Endothelial cell of umbilical vein (primary cell): ENCODE results near the gene HAT1. TPM values are rescaled to one million over a fixed set of nuclear protein-coding genes. Genes with fewer than 3 reads are reported as not detected.

ENCODE experiments used
- BruUV-seq: library from RNA; stranded (reverse); fragments of 400-500 nt; replicated peaks from 2 replicates; lab custom pipeline; 2021; lab: Mats Ljungman, UMichigan
- CTCF ChIA-PET: fragments of 300-600, 350-600 bp; sonication (Branson Sonifier 250); formaldehyde crosslinking; loops from one replicate; lab custom pipeline; 2021; ENCODE audit warnings: antibody characterized with exemption, inconsistent platforms; lab: Charles Lee
- POLR2A ChIA-PET: fragments of 300-600, 350-600 bp; sonication (Branson Sonifier 250); formaldehyde crosslinking; loops from one replicate; lab custom pipeline; 2021; ENCODE audit warnings: antibody characterized with exemption, inconsistent platforms; lab: Charles Lee
- DNase-seq: peaks from one replicate; pipeline ENCODE4 v3.0.0-alpha.2; 2011; ENCODE audit warnings: low read depth, low spot score
- FAIRE-seq: peaks from 2 replicates; lab custom pipeline; 2011; peaks lifted over from hg19 to GRCh38; lab: Jason Lieb, UNC
- H2AFZ ChIP-seq: 2 replicates; pipeline ENCODE4 v1.6.0; 2012; ENCODE audit warnings: low read depth, low read length, control low read depth, inconsistent platforms
- H3K27ac ChIP-seq: 2 replicates; pipeline ENCODE4 v1.5.1; 2011; ENCODE audit warnings: low read depth, mild to moderate bottlenecking, control low read depth, low read length, moderate library complexity; ENCODE audit not compliant: insufficient read depth
- H3K27me3 ChIP-seq, 2 experiments: 2 replicates each; pipeline versions ENCODE4 v1.6.0 to v1.6.1; 2011; ENCODE audit warnings: low read length in 2 of 2, mixed read lengths in 1 of 2; ENCODE audit not compliant: control insufficient read depth in 2 of 2, insufficient read depth in 2 of 2
- H3K36me3 ChIP-seq, 2 experiments: 2 replicates in 1 of 2; 3 replicates in 1 of 2; pipeline ENCODE4 v1.5.1; 2011; ENCODE audit warnings: low read length in 2 of 2, mild to moderate bottlenecking in 1 of 2, moderate library complexity in 1 of 2; ENCODE audit not compliant: control insufficient read depth in 2 of 2, insufficient read depth in 2 of 2; ENCODE audit errors: extremely low read depth in 1 of 2
- H3K4me1 ChIP-seq: 3 replicates; pipeline ENCODE4 v1.5.1; 2011; ENCODE audit warnings: mild to moderate bottlenecking, low read length; ENCODE audit not compliant: control insufficient read depth, insufficient read depth; ENCODE audit errors: extremely low read depth
- H3K4me2 ChIP-seq: 2 replicates; pipeline ENCODE4 v1.6.1; 2011; ENCODE audit warnings: low read length, control low read depth, mixed read lengths; ENCODE audit not compliant: insufficient read depth
- H3K4me3 ChIP-seq, 3 experiments: fragments of 200-600 bp in 1 of 3; sonication (generic), shearing (Covaris generic) in 1 of 3; replicated peaks in 1 of 3; 2 replicates each; pipeline ENCODE4 v1.5.1; 2011 to 2016; ENCODE audit warnings: control low read depth in 3 of 3, low read length in 3 of 3, mild to moderate bottlenecking in 2 of 3, inconsistent platforms in 1 of 3, low read depth in 1 of 3, moderate library complexity in 1 of 3; ENCODE audit not compliant: insufficient read depth in 1 of 3
- H3K79me2 ChIP-seq: 2 replicates; pipeline ENCODE4 v1.6.0; 2012; ENCODE audit warnings: low read length, inconsistent platforms; ENCODE audit not compliant: control insufficient read depth, insufficient read depth
- H3K9ac ChIP-seq: replicated peaks from 2 replicates; pipeline ENCODE3; 2011; ENCODE audit warnings: low read length, control low read depth; ENCODE audit not compliant: insufficient read depth; ENCODE audit errors: extremely low read depth
- H3K9me1 ChIP-seq: replicated peaks from 3 replicates; pipeline ENCODE4 v1.6.0; 2011; ENCODE audit warnings: mild to moderate bottlenecking, low read length; ENCODE audit not compliant: control insufficient read depth, insufficient read depth; ENCODE audit errors: extremely low read depth
- H3K9me3 ChIP-seq: replicated peaks from 2 replicates; pipeline ENCODE4 v1.5.1; 2012; ENCODE audit warnings: low read length, inconsistent platforms; ENCODE audit not compliant: control insufficient read depth, insufficient read depth
- H4K20me1 ChIP-seq: replicated peaks from 2 replicates; pipeline ENCODE3; 2011; ENCODE audit warnings: mild to moderate bottlenecking, low read length; ENCODE audit not compliant: control insufficient read depth, insufficient read depth; ENCODE audit errors: extremely low read depth
- CTCF ChIP-seq, 2 donors: IDR thresholded peaks; 1 replicate in 1 of 2; 2 replicates in 1 of 2; pipeline ENCODE4 v1.5.1; 2011; ENCODE audit warnings: low read length in 2 of 2, mild to moderate bottlenecking in 2 of 2, moderate library complexity in 2 of 2, control low read depth in 1 of 2, inconsistent platforms in 1 of 2, low read depth in 1 of 2; ENCODE audit not compliant: insufficient read depth in 1 of 2; ENCODE audit errors: extremely low read depth in 1 of 2
- EZH2 ChIP-seq: IDR thresholded peaks from 2 replicates; pipeline ENCODE4 v1.6.1; 2012; ENCODE audit warnings: borderline replicate concordance, low read depth, mild to moderate bottlenecking, moderate library complexity, low read length, inconsistent platforms; ENCODE audit not compliant: severe bottlenecking
- FOS ChIP-seq: IDR thresholded peaks from 2 replicates; pipeline ENCODE4 v1.6.1; 2011; ENCODE audit warnings: mild to moderate bottlenecking, low read length, moderate library complexity, borderline replicate concordance; ENCODE audit not compliant: insufficient read depth
- GATA2 ChIP-seq: IDR thresholded peaks from 2 replicates; pipeline ENCODE4 v1.7.0; 2011; ENCODE audit warnings: low read depth, mild to moderate bottlenecking, moderate library complexity, mixed read lengths, low read length; ENCODE audit not compliant: insufficient read length, insufficient read depth
- JUN ChIP-seq: IDR thresholded peaks from 2 replicates; pipeline ENCODE4 v1.6.1; 2011; ENCODE audit warnings: borderline replicate concordance, low read depth; ENCODE audit not compliant: insufficient read length, insufficient read depth
- MAX ChIP-seq: IDR thresholded peaks from 2 replicates; pipeline ENCODE4 v1.6.1; 2011; ENCODE audit not compliant: insufficient read depth, insufficient read length
- MYC ChIP-seq: IDR thresholded peaks from one replicate; pipeline ENCODE4 v1.6.1; 2011; ENCODE audit warnings: mild to moderate bottlenecking, low read depth, low read length
- POLR2A ChIP-seq: IDR thresholded peaks from 2 replicates; pipeline ENCODE4 v1.6.1; 2012; ENCODE audit warnings: low read depth, mild to moderate bottlenecking, control low read depth, low read length
- POLR2AphosphoS5 ChIP-seq: IDR thresholded peaks from 2 replicates; pipeline ENCODE4 v1.6.1; 2012; ENCODE audit warnings: low read depth, mild to moderate bottlenecking, control low read depth, low read length, moderate library complexity; ENCODE audit not compliant: insufficient read depth
- dilution Hi-C: fragments of 300-500 bp; cut with MboI; formaldehyde crosslinking; loops from one replicate; pipeline ENCODE4 v1.15.0; 2019; ENCODE audit warnings: low sequenced_read_pairs; ENCODE audit not compliant: extremely low pct_ligation_motif_present
- intact Hi-C: fragments of 100-400 bp; cut with micrococcal nuclease; formaldehyde crosslinking; loops from one replicate; pipeline ENCODE4 v1.10.0; 2022
- polyA plus RNA-seq, 4 experiments: library from polyadenylated mRNA; depleted of rRNA in 3 of 4; stranded (reverse) in 3 of 4; unstranded in 1 of 4; fragments of >200 nt; gene quantifications; 2 replicates each; pipeline versions ENCODE4 v1.2.1 to v1.2.3, GENCODE V29; 2011 to 2012; ENCODE audit warnings: missing spikeins in 1 of 4
- total RNA-seq: library from RNA; stranded (reverse); gene quantifications from 2 replicates; pipeline ENCODE4 v1.2.3, GENCODE V29; 2021

Gene HAT1
- total and polyA plus RNA-seq, 2 donors (not counting 3 experiments of a cell fraction or from before 2014, with no cell fraction given) = 27.4 to 50.3 TPM

- intact Hi-C loops = no loop called here
- TF ChIP-seq MYC = no peak
- no peak for TF ChIP-seq GATA2
- no peak for TF ChIP-seq POLR2A
- no peak for TF ChIP-seq MAX
- no peak for TF ChIP-seq FOS
- no peak for TF ChIP-seq EZH2
- TF ChIP-seq CTCF (IDR thresholded peaks at IDR 0.05; ENCODE audit: extremely low read depth in 1 of 2, insufficient read depth in 1 of 2, low read depth in 1 of 2, low read length in 2 of 2) = no peak
- no peak for TF ChIP-seq JUN
- TF ChIP-seq POLR2AphosphoS5 = no peak
These were observed 17.4 kb downstream of the HAT1 start for GRCh38 chr2:171939743-171940071.

More at GRCh38 chr2:171939743-171940071, 17.4 kb downstream of the HAT1 start:
- no peak overlapping the region for H2AFZ ChIP-seq
- no peaks in the 10 kb centered on the region for H3K9me1 ChIP-seq
- no peak overlapping the region for H3K27ac ChIP-seq
- H3K9me3 ChIP-seq = no peaks in the 10 kb centered on the region
- dilution Hi-C loops = no loop called here
- no peaks in the 10 kb centered on the region for H3K27me3 ChIP-seq
- H3K4me3 ChIP-seq = no peak overlapping the region
- H3K4me2 ChIP-seq = no peak overlapping the region
- POLR2A ChIA-PET = no interaction called here
- CTCF ChIA-PET = interaction anchor here (1.1 to 1.5 kb wide), 3 partner anchors 9 to 33 kb away, joined by 4 read pairs; no protein-coding TSS in a partner anchor
- H4K20me1 ChIP-seq = no peaks in the 10 kb centered on the region
- no peak overlapping the region for H3K9ac ChIP-seq
- no peaks in the 10 kb centered on the region for H3K4me1 ChIP-seq
- peaks cover 0 to 3% of the 10 kb centered on the region in 2 experiments for H3K36me3 ChIP-seq
- H3K79me2 ChIP-seq = peaks cover 37% of the 10 kb centered on the region
- no peak for DNase-seq
- BruUV-seq = no TSS peak
- FAIRE-seq = no peak
